Prostate gland (tissue), 2 donors: Measurements from ENCODE around the gene CHMP6. TPM values are rescaled to one million over a fixed set of nuclear protein-coding genes. Genes with fewer than 3 reads are reported as not detected.

Experiments used
- DNase-seq: peaks from one replicate; pipeline ENCODE4 v3.0.0-alpha.2; 2019; ENCODE audit warnings: low spot score
- H3K27ac ChIP-seq, 2 donors: fragments of 200-600 bp; sonication (generic); 2 replicates each; pipeline ENCODE4 v1.5.1; 2017 to 2019
- H3K27me3 ChIP-seq: fragments of 200-600 bp; sonication (generic); replicated peaks from 2 replicates; pipeline ENCODE4 v1.5.1; 2019; ENCODE audit not compliant: insufficient read depth
- H3K36me3 ChIP-seq, 2 donors: fragments of 200-600 bp; sonication (generic); 1 replicate in 1 of 2; 2 replicates in 1 of 2; pipeline versions ENCODE4 v1.5.1 to v1.8.1; 2017 to 2019
- H3K4me1 ChIP-seq: fragments of 200-600 bp; sonication (generic); replicated peaks from 2 replicates; pipeline ENCODE4 v1.5.1; 2019
- H3K4me3 ChIP-seq, 2 donors: fragments of 200-600 bp; sonication (generic); 2 replicates each; pipeline ENCODE4 v1.5.1; 2017 to 2019
- H3K9me3 ChIP-seq: fragments of 200-600 bp; sonication (generic); 2 replicates; pipeline ENCODE4 v1.5.1; 2017
- CTCF ChIP-seq, 4 experiments: fragments of 200-600 bp in 2 of 4; fragments of 450-650 bp in 2 of 4; sonication (generic) in 2 of 4; IDR thresholded peaks; 1 replicate in 3 of 4; 2 replicates in 1 of 4; pipeline ENCODE4 v1.5.1; 2016 to 2019; ENCODE audit warnings: antibody characterized with exemption in 4 of 4, mild to moderate bottlenecking in 2 of 4, moderate library complexity in 2 of 4
- POLR2A ChIP-seq: fragments of 450-650 bp; IDR thresholded peaks from one replicate; pipeline ENCODE4 v1.6.1; 2016; ENCODE audit warnings: antibody characterized with exemption, mild to moderate bottlenecking
- POLR2AphosphoS5 ChIP-seq: sonication (generic); formaldehyde crosslinking; IDR thresholded peaks from one replicate; pipeline ENCODE4 v1.6.1; 2017; ENCODE audit warnings: antibody characterized with exemption
- WGBS: methylation state at CpG from one replicate; pipeline ENCODE4 v1.1.5; 2018; 5-methylcytosine and 5-hydroxymethylcytosine counted together
- intact Hi-C: fragments of 100-400 bp; cut with DNase I; formaldehyde crosslinking; loops from one replicate; pipeline ENCODE4 v1.14.2; 2022
- total RNA-seq, 2 donors: library from RNA; depleted of rRNA; stranded (reverse); fragments of >200 nt; gene quantifications; one replicate each; pipeline ENCODE4 v1.1.0, GENCODE V29; 2016

CHMP6 gene
- total RNA-seq, 2 donors from 2014 or later = 30.6 to 35.3 TPM

GRCh38 chr17:80983545-80983944, 8.1 kb upstream of the CHMP6 start:
- DNase-seq = no peak
- Histone ChIP-seq H3K27me3 (peaks cover 3% of the 10 kb centered on the region), H3K9me3 (no peaks in the 10 kb centered on the region), H3K27ac (no peak overlapping the region), H3K4me1 (peaks cover 5% of the 10 kb centered on the region), H3K4me3 (no peak overlapping the region), H3K36me3 (no peaks in the 10 kb centered on the region)
- WGBS = 80% methylated on average over 17 of the region's 17 CpGs
- TF ChIP-seq POLR2A = no peak
- no peak for TF ChIP-seq CTCF (IDR thresholded peaks at IDR 0.05)
- TF ChIP-seq POLR2AphosphoS5 = no peak
- intact Hi-C loops = loop anchor here (2.0 kb wide), 1 partner anchor 557 kb away; no protein-coding TSS in a partner anchor

GRCh38 chr17:80984749-80985148, 6.9 kb upstream of the CHMP6 start:
- TF ChIP-seq POLR2AphosphoS5 (peak; percentile 45), POLR2A (no peak), CTCF (IDR thresholded peaks at IDR 0.05) (no peak)
- H3K4me1 ChIP-seq = peaks cover 8% of the 10 kb centered on the region
- H3K4me3 ChIP-seq = no peak overlapping the region
- no peaks in the 10 kb centered on the region for H3K9me3 ChIP-seq
- no peaks in the 10 kb centered on the region for H3K36me3 ChIP-seq
- no peak overlapping the region for H3K27ac ChIP-seq
- DNase-seq = no peak
- WGBS = 62% methylated on average over 7 of the region's 7 CpGs
- H3K27me3 ChIP-seq = no peaks in the 10 kb centered on the region
- intact Hi-C loops = loop anchor here (5.0 kb wide), 1 partner anchor 38 kb away; no protein-coding TSS in a partner anchor

GRCh38 chr17:80986046-80986445, 5.6 kb upstream of the CHMP6 start:
- TF ChIP-seq POLR2AphosphoS5 (no peak), POLR2A (no peak), CTCF (IDR thresholded peaks at IDR 0.05) (no peak)
- Histone ChIP-seq H3K9me3 (no peaks in the 10 kb centered on the region), H3K27ac (no peak overlapping the region), H3K4me3 (no peak overlapping the region), H3K27me3 (no peaks in the 10 kb centered on the region), H3K4me1 (peaks cover 6% of the 10 kb centered on the region), H3K36me3 (no peaks in the 10 kb centered on the region)
- no peak for DNase-seq
- intact Hi-C loops = loop anchor here (5.0 kb wide), 1 partner anchor 36 kb away; no protein-coding TSS in a partner anchor
- WGBS = 76% methylated on average over 7 of the region's 7 CpGs

GRCh38 chr17:80986816-80987475, 4.7 kb upstream of the CHMP6 start:
- 60% methylated on average over 18 of the region's 18 CpGs for WGBS
- Histone ChIP-seq H3K27me3 (no peaks in the 10 kb centered on the region), H3K27ac (peak overlapping the region in 1 of 2 donors; percentile 16), H3K9me3 (no peaks in the 10 kb centered on the region), H3K4me1 (peaks cover 2% of the 10 kb centered on the region), H3K36me3 (no peaks in the 10 kb centered on the region), H3K4me3 (no peak overlapping the region)
- TF ChIP-seq POLR2AphosphoS5 (no peak), POLR2A (no peak), CTCF (IDR thresholded peaks at IDR 0.05) (no peak)
- intact Hi-C loops = loop anchor here (5.0 kb wide), 1 partner anchor 35 kb away; no protein-coding TSS in a partner anchor
- DNase-seq = no peak

GRCh38 chr17:80987941-80988461, 3.6 kb upstream of the CHMP6 start:
- H3K9me3 ChIP-seq = no peaks in the 10 kb centered on the region
- peak overlapping the region; percentile 16 to 50 for H3K27ac ChIP-seq
- WGBS = 66% methylated on average over 16 of the region's 16 CpGs
- peaks cover 6% of the 10 kb centered on the region for H3K4me1 ChIP-seq
- no peaks in the 10 kb centered on the region for H3K36me3 ChIP-seq
- intact Hi-C loops = loop anchor here (5.0 kb wide), 1 partner anchor 34 kb away; no protein-coding TSS in a partner anchor
- H3K4me3 ChIP-seq = no peak overlapping the region
- TF ChIP-seq CTCF (IDR thresholded peaks at IDR 0.05) (no peak), POLR2A (no peak), POLR2AphosphoS5 (peak; percentile 10)
- H3K27me3 ChIP-seq = no peaks in the 10 kb centered on the region
- no peak for DNase-seq
